Stomach (tissue), 4 donors: ENCODE results near the gene ZNF680.

Experiments
- CTCF ChIP-seq, 7 experiments: fragments of 450-650 bp in 4 of 7; fragments of 200-600 bp in 3 of 7; sonication (generic) in 3 of 7; IDR thresholded peaks; one replicate each; pipeline ENCODE4 v1.5.1; 2016 to 2019; ENCODE audit warnings: antibody characterized with exemption in 7 of 7, control low read depth in 2 of 7, mild to moderate bottlenecking in 1 of 7
- EP300 ChIP-seq: sonication (generic); formaldehyde crosslinking; IDR thresholded peaks from one replicate; pipeline ENCODE4 v1.6.1; 2017; ENCODE audit warnings: antibody characterized with exemption
- POLR2A ChIP-seq, 4 donors: fragments of 450-650 bp; IDR thresholded peaks; one replicate each; pipeline ENCODE4 v1.6.1; 2016; ENCODE audit warnings: antibody characterized with exemption in 4 of 4, control low read depth in 2 of 4, mild to moderate bottlenecking in 1 of 4, moderate library complexity in 1 of 4
- POLR2AphosphoS5 ChIP-seq, 3 donors: sonication (generic); formaldehyde crosslinking; IDR thresholded peaks; one replicate each; pipeline ENCODE4 v1.6.1; 2016; ENCODE audit warnings: antibody characterized with exemption in 3 of 3

- TF ChIP-seq POLR2AphosphoS5 (IDR thresholded peaks at IDR 0.05) (no peak), CTCF (IDR thresholded peaks at IDR 0.05) (no peak), POLR2A (IDR thresholded peaks at IDR 0.05) (no peak), EP300 (no peak)
These were observed 11.7 kb upstream of the ZNF680 start for GRCh38 chr7:64574540-64575099.
